CD4-positive, alpha-beta T cell treated with Interleukin-2 at 100 ng/mL for 4 hours (primary cell): ENCODE results near the gene MFF.
"Not testable (repeated sequence)": the region's sequence is repeated elsewhere in the genome, so short reads cannot be mapped to it uniquely, and the experiment has no call there.

ENCODE experiments used
- DNase-seq: peaks from one replicate; pipeline ENCODE4 v3.0.0-alpha.2; 2020; ENCODE audit warnings: low spot score

The MFF gene

DNA sequence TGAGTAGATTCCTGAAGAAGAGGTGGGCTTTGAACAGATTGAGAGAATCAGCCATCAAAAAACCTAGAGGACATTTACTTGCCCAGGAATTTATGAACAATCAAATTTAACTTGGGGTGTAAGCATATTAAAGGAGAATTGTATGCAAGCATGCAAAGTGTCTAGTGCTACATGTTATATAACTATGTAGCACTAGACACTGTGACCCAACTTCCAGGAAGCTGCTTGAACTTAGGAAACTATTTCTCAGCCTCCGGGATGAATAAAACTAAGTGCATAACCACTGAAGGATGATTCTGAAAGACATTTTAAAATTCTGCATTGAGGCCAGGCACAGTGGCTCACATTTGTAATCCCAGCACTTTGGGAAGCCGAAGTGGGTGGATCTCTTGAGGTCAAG is 12.4 kb downstream of the MFF start:
- no peak for DNase-seq

DNA sequence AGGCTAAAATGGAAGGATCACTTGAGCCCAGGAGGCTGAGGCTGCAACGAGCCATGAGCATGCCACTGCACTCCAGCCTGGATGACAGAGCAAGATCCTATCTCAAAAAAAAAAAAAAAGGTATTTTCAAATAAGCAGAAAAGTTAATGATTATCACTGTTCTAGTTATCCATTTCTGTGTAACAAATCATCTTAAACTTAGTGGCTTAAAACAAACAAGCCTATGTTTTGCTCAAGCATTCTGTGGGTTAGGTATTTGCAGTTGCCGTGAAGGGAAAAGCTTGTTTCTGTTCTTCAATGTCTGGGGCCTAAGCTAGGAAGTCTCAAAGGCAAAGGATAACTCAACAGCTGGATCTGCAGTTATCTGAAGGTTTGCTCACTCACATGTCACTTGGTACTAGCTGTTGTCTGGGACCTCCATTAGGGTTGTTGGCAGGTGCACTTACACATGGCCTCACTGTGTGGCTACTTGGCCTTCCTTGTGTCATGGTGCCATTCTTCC is 14.1 kb downstream of the MFF start:
- DNase-seq, result no peak

DNA sequence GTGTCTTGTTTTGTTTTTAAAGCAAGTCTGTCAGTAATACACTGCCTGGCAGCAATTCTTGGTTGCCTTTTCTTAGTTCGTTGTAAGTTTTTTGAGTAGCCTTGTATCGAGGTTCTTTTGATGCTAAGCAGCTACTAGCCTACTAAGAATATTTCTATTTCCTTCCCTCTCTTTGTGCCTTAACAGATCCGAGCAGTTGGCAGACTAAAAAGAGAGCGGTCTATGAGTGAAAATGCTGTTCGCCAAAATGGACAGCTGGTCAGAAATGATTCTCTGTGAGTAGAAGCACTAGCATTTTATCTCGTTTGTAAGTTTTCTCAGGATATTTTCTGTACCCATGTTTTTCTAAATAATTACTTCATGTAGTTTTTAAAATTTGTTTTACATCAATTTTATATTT is 15.1 kb downstream of the MFF start:
- DNase-seq, result no peak

DNA sequence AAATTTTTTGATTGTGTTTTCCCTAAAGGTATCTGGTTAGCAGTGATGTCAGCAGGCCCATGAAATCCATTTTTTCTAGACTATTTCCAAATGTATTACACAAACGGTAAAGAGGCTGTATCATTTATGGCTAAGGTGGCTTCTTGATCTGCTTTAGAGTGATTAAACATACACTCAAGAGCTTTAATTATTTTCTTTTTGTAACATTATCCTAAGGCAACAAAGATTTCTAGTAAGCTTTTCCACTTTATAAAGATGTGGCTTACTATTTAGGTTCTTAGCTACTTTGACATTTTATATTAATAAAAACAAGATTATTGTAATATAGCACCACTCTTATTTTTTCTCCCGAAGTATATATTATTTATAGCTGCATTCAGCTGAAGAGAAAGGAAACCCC is 16.5 kb downstream of the MFF start:
- no peak for DNase-seq

DNA sequence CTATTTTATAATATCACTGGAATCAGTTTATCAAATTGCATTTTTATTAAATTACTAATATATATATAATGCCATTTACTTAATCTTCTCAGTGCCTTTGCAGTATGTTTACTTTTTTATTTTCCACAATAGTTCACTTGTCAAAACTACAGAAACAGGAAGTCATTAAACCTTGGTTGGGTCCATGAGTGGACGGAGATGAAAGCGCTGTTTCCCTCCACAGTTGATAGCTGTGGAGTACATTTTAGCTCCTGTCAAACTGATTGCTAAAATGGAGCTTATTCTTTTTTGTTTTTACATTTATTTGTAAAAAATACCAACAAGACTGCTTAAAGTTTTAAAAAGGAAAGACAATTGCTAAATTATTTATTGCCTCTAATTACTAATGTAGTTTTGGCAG is 19.2 kb downstream of the MFF start:
- no peak for DNase-seq

DNA sequence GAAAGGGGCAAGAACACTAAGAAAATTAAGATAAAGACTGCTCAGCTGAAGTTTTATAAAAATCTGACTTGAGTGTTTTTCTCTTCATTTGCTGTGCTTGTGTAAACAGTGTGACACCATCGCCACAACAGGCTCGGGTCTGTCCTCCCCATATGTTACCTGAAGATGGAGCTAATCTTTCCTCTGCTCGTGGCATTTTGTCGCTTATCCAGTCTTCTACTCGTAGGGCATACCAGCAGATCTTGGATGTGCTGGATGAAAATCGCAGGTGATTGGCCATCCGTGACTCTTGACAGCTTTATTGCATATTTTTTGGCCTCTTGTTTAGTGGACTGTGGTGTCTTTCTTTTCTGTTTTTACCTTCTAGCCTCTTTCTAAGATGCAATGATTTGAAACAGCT is 22.1 kb downstream of the MFF start:
- DNase-seq, result no peak

DNA sequence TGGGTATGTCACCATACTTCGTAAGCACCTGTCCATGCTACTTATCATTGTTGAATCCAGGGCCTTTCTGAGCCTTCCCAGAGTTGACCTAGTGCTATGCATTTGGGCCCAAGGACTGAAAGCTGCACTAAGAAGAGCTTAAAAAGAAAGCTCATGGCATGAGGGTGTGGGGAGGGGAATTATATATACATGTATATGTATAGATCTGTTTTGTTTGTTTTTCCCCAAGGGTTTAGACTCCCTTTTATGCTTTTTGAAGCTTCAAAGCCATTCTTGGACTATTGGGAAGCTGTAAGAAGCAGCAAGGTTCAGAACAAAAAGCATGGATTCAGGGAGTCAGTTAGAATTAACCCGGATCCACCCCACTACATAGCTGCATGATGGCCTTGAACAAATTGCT is 23.3 kb downstream of the MFF start:
- DNase-seq, result no peak

DNA sequence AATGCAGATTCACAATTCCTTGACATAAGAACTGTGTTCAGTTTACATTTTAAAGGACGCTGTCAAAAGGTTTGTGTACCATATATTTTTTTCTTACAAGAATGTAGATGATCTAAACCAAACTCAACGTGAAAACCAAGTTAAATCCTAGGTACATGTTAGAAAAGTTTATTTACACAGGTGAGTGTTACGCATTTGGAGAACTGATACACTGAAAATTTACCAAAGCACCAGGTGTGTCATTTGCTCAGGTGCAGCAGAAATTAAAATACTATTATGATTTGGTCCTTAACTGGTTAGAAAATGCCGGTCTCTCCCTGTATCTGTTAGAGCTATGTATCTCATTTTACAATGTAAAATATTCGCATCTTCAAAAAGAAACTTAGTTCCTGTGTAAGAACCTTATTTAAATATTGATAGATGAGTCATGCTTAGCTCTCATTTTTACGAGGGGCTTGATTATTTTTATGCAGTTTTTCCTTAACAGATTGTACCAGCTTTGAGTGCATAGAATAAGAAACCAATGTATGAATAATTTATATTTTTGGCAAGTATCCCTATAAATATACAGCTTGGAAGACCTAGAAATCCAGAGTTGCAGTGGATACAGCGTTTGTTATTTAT is 25.1 kb downstream of the MFF start:
- no peak for DNase-seq

DNA sequence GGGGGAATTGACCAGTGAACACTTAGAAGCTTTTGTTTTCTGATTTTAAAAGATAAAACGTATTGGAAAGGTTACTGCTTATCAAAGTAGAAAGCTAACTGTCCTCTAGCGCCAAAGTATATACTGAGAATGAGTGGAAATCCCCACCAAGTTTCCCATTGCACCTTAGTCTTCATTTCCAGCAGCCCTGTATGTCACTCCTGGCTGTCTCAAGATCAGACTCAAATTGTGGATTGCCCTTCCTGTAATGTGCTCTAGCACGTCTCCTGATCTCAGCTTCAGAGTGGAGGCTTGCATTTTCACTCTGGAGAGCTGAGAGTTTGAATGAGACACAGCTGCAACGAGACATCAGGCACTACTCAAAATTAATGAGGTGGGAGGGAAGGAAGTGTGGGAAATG is 26.6 kb downstream of the MFF start:
- DNase-seq, result no peak

DNA sequence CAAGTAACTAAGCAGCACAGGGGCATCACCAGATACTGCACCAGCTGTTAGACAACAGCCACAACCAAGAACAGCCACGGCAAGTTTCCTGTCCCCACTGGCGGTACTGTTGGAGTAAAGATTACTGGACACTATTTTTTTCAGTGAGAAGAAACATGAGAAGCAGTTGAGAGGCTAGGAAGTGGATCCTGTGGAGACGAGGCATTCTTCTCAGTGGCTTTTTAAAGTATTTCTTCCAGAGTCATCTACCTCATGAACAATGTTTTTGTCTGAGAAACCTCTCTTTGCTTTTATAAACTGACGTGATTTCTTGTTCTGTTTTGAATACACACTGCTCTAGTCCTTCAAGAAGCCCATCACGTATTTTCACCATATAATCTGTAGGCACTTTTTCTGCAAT is 35.3 kb downstream of the MFF start:
- DNase-seq, result no peak

DNA sequence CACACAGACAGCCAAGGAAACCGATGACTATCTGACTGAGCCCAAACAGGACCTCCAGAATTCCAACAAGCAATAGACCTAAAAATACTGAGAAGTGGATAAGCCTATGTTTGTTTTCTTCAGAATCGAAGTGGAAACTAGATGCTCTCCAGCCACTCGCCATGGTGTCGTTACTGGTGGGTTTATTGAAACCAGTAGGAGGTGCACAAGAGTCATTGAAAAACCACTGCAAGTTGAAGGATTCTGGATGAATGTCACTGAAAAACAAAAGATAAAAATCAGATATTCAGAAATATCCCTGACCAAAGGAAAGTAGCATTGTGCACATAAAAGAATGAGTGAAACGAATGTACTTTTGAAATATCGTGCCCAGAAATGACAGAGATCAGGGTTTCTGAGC is 38.7 kb downstream of the MFF start:
- DNase-seq, result peak; percentile 32

DNA sequence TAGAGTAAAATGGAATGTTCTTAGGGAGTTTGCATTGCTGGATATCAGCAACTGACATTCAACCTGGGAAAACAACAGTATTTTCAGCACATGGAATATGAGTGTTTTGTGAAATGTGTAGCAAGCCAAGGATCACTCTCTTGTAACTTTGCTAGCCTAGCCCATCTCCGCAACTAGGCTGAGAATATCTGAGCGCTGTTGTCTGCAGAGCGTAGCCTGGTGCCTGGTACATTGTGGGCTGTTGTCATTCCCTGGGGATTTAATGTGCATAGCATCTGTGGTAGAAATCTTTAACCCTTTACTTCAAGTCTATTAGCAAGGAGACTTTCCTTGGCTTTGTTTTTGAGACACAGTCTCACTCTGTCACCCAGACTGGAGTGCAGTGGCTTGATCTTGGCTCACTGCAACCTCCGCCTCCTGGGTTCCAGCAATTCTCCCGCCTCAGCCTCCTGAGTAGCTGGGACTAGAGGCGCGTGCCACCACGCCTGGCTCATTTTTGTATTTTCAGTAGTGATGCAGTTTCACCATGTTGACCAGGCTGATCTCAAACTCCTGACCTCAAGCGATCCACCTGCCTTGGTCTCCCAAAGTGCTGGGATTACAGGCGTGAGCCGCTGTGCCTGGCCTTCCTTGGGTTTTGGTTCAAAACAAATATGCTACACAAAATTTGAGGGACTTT is 39.7 kb downstream of the MFF start:
- not testable (repeated sequence) for DNase-seq

DNA sequence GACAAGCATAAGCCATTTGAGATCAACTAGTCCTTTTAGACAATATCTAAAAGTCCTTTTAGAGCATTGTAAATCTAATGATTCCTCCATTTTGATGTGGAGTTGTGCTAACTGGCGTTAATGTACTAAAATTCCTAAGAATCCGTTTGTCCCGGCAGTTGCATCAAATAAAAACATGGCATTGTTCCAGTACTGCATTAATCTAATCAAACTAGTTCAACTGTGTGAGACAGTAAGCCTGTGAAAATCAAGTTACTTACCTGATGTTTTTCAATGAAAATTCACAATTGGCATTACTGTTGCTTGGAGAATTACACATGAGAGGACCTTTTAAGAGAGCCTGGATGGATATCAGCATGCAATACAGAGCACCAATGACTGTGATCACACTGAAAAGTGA is 40.8 kb downstream of the MFF start:
- no peak for DNase-seq

DNA sequence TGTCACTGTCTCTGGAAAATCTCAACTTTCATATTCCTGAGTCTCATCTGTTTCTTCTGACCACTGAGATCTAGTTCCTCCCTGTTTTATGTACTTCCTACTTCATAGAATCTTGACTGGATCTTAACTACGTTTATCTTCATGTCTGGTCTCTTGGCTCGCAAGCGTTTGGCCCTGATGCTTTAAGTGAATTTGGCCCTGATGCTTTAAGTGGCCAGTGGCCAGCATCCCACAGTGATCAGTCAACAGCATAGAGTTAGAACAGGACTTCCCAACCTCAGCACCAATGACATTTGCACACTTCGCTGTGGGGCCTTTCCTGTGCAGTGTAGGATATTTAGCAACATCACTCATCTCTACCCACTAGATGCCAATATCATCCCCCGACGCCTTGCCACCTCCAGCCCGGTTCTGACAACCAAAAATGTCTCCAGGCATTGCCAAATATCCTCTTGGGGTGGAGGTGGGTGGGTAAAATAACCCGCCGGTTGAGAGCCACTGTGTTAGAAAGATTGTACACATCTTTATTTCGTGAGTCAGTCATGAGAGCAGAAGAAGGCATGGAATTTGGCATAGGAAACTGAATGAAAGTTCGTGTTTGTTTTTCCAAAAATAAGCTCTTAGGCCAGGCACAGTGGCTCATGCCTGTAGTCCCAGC is 41.8 kb downstream of the MFF start:
- DNase-seq, result no peak

DNA sequence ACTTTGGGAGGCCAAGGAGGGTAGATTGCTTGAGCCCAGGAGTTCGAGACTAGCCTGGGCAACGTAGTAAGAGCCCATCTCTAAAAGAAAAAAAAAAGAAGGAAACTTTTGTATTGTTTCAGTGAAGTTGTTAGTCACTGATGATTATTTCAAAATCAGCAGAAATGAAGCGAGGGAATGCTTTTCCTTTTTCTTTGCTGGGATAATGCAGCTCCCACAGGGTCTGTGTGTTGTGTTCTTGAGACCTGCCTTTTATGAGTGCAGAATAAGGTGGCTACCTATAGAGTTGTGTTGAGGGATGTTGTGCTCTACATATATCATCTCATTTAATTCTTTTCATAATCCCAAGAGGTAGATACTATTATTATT is 42.4 kb downstream of the MFF start:
- no peak for DNase-seq

DNA sequence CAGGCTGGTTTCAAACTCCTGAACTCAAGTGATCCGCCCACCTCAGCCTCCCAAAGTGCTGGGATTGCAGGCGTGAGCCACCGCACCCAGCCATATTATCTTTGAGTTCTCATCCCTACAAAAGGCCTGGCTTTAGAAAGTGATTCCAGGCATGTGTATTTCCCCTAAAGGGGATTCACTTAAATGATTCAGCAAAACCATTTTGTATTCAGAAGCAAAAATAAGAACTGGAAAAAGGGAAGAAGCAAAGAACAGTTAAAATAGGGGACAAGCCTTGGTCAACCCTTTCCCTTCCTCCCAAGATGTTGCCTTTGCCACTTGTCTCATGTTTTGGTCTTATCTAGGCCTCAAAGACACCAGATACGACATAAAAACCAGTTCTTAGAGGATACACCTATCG is 43.5 kb downstream of the MFF start:
- no peak for DNase-seq

DNA sequence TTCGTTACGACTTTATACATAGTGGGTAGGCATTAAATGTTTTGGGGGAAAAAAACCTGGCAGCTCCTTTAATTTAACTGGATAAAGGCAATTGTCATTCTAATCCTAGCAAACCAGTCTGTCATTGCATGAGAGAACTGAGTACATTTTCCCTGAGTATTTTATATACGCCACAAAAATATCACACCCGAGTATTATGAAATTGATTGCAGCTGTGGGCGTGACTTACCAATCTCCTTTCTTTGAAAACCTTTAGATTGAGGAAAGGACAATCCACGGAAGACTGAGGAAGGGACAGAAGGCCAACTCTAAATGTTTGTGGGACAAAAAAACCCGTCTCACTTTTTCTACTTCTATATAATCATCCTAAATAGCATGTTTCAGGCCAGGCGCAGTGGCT is 45.0 kb downstream of the MFF start:
- no peak for DNase-seq

DNA sequence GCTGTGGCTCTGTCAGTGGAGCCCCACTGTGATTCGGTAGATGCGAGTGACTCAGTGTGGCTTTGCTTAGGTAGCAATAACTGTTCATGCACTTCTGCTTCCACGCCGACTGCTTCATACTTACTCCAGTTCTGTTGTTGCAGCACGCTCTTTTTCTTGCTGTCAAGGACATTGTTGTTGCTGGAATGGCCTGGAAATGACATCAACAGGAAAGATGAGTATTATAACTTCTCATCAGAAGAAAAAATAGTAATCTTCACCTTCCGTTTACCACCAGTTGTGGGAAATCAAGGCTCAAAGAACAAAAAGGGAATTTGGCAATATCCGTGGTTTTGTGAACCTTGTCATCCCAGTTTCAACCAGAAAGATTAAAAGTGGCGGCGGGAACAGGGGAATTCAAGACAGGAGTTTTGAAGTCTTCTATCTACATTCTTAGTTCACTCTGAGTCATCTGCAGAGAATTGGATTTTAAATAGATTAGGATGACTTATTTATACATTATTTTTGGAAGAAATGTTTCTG is 45.8 kb downstream of the MFF start:
- no peak for DNase-seq

DNA sequence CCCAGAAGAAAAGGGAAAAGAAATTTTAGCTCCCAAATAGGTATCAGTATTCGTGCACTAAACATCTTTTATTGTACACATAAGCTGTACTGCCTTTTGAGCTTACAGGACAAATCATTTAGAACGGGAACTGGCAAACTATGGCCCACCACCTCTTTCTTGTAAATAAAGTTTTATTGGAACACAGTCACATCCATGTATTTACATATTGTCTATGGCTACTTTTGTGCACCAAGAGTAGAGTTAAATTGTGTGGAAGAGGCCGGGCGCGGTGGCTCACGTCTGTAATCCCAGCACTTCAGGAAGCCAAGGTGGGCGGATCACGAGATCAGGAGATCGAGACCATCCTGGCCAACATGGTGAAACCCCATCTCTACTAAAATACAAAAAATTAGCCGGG is 48.3 kb downstream of the MFF start:
- DNase-seq, result no peak

DNA sequence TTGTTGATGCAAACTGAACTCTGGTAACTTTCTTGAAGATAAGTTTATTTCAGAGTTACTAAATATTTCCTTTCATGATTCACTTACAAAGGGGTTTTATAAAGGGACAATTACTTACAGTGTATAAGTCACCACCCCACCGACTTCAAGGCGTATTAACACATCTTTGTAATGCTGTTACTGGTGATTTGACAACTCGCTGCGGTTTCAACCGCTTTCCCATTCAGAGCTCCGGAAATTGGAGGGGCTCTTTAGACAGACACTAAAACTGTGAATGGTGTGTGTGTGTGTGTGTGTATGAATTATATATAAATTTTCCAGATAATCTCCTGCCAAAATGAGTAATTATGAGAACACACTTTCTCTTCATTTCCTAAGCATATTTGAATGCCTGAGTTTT is 49.1 kb downstream of the MFF start:
- peak; percentile 23 for DNase-seq

DNA sequence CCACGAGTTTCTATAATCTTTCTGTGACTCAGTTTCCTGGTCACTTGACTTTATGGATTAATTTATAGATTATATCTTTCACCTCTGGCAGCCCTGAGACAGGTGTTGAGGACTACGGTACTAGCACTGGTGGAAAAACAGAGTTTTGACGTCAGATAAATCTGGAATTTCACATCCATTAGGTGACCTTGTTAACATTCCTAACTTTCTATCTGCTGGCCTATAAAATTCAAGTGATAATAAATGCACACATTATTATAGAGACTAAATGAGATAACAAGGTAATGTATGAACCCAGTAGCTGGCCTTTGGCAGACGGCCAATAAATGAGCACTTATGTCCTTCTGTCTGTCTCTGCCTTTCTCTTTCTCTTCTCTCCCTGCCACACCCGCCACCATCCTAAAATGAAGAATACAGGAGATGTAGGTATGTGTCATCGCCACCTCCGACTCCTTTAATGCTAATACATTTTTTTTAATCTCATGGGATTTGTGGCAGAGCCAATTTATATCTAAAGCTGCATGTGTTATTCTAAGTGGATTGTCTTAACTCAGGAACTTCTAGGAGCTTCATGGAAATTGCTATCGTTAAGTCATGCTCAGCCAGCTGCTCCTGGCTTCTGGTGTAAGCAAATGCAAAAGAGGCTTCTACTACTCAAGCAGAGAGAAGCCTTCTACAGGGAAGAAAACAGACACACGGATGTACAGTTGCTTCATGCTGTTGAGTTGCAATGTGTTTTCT is 51.8 kb downstream of the MFF start:
- no peak for DNase-seq

DNA sequence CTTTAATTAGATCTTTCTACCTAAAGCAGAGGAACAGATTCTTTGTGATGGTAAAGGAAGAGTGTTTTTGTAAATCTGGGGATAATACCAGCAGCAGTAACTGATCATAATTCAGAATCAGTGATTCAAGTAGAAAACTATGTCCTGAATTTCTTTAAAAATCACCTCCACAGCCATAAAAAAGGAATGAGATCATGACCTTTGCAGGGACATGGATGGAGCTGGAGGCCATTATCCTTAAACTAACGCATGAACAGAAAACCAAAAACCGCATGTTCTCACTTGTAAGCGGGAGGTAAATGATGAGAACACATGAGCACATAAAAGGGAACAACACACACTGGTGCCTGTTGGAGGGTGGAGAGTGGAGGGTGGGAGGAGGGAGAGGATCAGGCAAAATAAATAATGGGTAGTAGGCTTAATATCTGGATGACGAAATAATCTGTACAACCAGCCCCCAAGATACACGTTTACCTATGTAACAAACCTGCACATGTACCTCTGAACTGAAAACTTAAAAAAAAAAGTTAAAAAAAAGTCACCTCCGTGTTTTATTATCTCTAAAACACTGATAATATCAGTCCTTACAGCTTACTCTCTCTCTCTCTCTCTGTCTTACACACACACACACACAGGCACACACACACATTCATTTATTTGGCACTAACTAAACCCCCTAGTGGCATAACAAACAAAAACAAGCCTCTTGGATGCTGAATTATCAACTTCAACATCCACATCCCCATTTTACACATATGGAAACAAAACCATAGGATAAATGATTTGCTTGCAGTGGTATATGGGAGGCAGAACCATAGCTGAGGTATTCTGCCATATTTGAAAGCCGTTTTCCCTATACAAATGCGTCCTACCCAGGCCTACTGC is 52.7 kb downstream of the MFF start:
- no peak for DNase-seq
